Subcutaneous adipose tissue (tissue), 4 donors: ENCODE results near the gene SLC24A3. TPM values are rescaled to one million over a fixed set of nuclear protein-coding genes. Genes with fewer than 3 reads are reported as not detected.

Experiments
- total RNA-seq, 4 donors: library from RNA; depleted of rRNA; stranded (reverse); fragments of >200 nt; gene quantifications; one replicate each; pipeline ENCODE4 v1.1.0, GENCODE V29; 2016
- TF ChIP-seq, protein P1 (sequence below): fragments of 450-650 bp; IDR thresholded peaks from one replicate; pipeline ENCODE4 v1.5.1; 2016; ENCODE audit warnings: low read depth, mild to moderate bottlenecking, control low read depth, antibody characterized with exemption, moderate library complexity

SLC24A3 gene
- total RNA-seq, 4 donors from 2014 or later: 4.6 to 12.2 (median 9.1) TPM

GRCh38 chr20:19361790-19362189 is 149.3 kb downstream of the SLC24A3 start:
- TF ChIP-seq, protein P1, sequence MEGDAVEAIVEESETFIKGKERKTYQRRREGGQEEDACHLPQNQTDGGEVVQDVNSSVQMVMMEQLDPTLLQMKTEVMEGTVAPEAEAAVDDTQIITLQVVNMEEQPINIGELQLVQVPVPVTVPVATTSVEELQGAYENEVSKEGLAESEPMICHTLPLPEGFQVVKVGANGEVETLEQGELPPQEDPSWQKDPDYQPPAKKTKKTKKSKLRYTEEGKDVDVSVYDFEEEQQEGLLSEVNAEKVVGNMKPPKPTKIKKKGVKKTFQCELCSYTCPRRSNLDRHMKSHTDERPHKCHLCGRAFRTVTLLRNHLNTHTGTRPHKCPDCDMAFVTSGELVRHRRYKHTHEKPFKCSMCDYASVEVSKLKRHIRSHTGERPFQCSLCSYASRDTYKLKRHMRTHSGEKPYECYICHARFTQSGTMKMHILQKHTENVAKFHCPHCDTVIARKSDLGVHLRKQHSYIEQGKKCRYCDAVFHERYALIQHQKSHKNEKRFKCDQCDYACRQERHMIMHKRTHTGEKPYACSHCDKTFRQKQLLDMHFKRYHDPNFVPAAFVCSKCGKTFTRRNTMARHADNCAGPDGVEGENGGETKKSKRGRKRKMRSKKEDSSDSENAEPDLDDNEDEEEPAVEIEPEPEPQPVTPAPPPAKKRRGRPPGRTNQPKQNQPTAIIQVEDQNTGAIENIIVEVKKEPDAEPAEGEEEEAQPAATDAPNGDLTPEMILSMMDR: no peak

GRCh38 chr20:19363476-19363875 is 151.0 kb downstream of the SLC24A3 start:
- TF ChIP-seq, protein P1: no peak

DNA sequence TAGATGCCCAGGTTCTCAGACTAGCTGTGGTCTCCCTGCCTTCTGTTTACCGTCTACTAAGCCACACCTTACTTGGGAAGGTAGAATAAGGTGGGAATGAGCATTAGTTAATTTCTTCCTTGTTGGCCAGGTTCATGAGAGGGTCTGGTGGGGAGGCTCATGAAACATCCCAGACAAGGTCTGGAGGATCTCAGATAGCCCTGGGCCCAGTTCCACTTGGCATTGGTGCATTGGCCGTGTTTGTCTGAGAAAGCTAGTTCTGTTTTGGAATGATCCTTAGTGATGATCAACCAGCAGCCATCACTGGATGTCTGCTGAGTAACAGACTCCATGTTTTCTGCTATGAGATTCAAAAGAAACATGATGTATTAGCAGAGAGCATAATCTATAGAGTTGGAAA is 155.1 kb downstream of the SLC24A3 start:
- TF ChIP-seq, protein P1: no peak

GRCh38 chr20:19368351-19368750 is 155.9 kb downstream of the SLC24A3 start:
- TF ChIP-seq, protein P1: no peak

DNA sequence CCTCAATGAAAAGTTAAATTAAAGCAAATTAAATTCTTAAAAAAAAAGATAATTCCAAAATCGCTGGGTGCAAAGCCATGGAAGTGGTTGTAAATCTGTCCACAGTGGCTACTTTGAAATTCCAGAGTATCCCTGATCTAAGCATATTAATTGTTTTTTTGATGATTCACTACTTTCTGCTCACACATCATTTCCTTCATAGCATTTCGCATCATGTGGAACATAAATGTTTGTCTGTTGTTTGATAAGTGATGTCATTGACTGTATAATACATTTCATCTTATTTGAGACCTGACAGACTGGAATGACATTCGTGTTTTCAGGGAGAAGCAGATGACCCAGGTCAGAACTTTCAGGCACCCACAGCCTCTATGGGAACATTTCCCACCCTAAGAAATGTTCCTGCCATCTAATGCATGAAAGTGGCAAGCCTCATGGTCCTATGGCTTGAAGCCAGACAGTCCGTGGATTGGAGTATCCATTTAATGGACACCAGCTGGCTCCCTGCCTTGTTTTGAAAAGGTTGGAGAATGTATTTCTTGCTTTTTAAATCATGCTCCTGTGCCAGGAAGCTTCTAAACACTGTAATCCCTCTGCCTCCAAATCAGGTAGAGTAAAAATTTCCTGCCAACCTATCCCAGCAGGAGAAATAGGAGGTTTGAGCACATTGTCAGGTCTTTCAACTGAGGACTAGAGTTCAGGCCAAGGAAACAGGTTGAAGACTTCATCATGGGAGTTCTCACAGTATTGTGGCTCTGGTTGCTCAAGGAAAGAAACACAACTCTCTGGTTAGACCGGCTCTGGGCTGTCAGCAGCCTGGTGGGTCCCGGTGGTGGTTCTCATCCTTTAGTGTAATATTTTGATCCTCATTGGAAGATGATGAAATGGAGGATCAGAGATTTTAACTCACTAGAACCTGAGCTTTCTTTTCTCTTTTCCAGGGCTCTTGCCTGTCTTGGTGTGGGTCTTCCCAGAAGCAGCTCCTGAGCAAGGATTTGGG is 157.9 kb downstream of the SLC24A3 start:
- TF ChIP-seq, protein P1: no peak

- TF ChIP-seq, protein P1: no peak
Measured at GRCh38 chr20:19371112-19371511, 158.7 kb downstream of the SLC24A3 start.

GRCh38 chr20:19374216-19374615 is 161.8 kb downstream of the SLC24A3 start:
- TF ChIP-seq, protein P1: no peak
